ENCODE data around the gene GLB1L2.

DNA sequence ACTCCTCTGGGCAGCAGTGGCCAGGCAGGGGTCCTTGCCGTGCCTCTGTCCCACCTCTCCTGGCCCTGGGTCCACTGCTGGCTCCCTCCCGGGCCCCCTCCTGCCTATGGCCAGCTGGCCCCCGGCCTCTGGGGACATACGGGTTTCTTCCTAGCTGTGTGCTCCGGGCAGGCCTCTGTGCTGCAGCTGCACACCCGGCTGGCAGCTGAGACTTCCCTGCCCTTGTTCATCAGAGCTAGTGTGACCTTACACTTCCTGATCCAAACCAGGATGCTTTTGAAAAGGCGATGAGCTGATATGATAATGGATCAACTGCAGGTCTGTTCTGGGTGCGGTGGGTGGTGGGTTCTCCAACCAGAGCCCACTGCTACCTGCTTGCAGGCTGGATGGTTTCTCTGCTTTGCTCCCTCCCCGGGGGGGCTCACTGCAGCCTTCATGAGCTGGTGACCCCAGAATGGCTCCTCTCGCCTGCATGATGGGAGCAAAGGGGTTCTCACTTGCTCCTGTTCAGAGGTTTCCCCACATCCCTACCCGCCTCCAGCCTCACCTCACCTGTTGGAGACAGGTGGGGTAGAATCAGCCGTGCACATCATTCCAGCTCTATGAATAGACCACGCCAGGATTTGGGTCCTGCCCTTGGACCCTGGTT lies 67.0 kb downstream of the GLB1L2 start:
- no peak for TF ChIP-seq RAD21 (IDR thresholded peaks at IDR 0.05; ENCODE audit: low read depth)
- no peak for TF ChIP-seq CEBPB (IDR thresholded peaks at IDR 0.05)
- TF ChIP-seq, protein P1, sequence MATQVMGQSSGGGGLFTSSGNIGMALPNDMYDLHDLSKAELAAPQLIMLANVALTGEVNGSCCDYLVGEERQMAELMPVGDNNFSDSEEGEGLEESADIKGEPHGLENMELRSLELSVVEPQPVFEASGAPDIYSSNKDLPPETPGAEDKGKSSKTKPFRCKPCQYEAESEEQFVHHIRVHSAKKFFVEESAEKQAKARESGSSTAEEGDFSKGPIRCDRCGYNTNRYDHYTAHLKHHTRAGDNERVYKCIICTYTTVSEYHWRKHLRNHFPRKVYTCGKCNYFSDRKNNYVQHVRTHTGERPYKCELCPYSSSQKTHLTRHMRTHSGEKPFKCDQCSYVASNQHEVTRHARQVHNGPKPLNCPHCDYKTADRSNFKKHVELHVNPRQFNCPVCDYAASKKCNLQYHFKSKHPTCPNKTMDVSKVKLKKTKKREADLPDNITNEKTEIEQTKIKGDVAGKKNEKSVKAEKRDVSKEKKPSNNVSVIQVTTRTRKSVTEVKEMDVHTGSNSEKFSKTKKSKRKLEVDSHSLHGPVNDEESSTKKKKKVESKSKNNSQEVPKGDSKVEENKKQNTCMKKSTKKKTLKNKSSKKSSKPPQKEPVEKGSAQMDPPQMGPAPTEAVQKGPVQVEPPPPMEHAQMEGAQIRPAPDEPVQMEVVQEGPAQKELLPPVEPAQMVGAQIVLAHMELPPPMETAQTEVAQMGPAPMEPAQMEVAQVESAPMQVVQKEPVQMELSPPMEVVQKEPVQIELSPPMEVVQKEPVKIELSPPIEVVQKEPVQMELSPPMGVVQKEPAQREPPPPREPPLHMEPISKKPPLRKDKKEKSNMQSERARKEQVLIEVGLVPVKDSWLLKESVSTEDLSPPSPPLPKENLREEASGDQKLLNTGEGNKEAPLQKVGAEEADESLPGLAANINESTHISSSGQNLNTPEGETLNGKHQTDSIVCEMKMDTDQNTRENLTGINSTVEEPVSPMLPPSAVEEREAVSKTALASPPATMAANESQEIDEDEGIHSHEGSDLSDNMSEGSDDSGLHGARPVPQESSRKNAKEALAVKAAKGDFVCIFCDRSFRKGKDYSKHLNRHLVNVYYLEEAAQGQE (IDR thresholded peaks at IDR 0.05; ENCODE audit: low read depth), result no peak
- no peak for TF ChIP-seq TEAD4 (IDR thresholded peaks at IDR 0.05)
- TF ChIP-seq, protein P2, sequence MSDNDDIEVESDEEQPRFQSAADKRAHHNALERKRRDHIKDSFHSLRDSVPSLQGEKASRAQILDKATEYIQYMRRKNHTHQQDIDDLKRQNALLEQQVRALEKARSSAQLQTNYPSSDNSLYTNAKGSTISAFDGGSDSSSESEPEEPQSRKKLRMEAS (IDR thresholded peaks at IDR 0.05), result no peak
- no peak for TF ChIP-seq EP300 (IDR thresholded peaks at IDR 0.05; ENCODE audit: borderline replicate concordance)
- TF ChIP-seq ZBTB7A (IDR thresholded peaks at IDR 0.05; ENCODE audit: low read depth), result no peak

Data from Ishikawa (cell line).